Neuronal stem cell (in vitro differentiated cells): Measurements from ENCODE around the gene CACNG6.
A peak's percentile ranks its signal among the peaks of the same experiment; 100 is the strongest.

Experiments
- DNase-seq: peaks from one replicate; pipeline ENCODE4 v3.0.0-alpha.2; 2013; ENCODE audit warnings: low spot score
- H2AFZ ChIP-seq: one replicate; pipeline ENCODE4 v1.6.1; 2013; ENCODE audit warnings: mild to moderate bottlenecking, low read length, inconsistent platforms
- H2AK5ac ChIP-seq: 2 replicates; pipeline ENCODE4 v1.6.1; 2013; ENCODE audit warnings: low read depth, mild to moderate bottlenecking, inconsistent platforms, low read length, moderate library complexity, mixed read lengths
- H2BK120ac ChIP-seq: 2 replicates; pipeline ENCODE4 v1.6.1; 2013; ENCODE audit warnings: low read depth, mild to moderate bottlenecking, inconsistent platforms, low read length, moderate library complexity, mixed read lengths
- H2BK12ac ChIP-seq: one replicate; pipeline ENCODE4 v1.6.1; 2013; ENCODE audit warnings: low read length, inconsistent platforms
- H2BK15ac ChIP-seq: 2 replicates; pipeline ENCODE4 v1.6.1; 2013; ENCODE audit warnings: mild to moderate bottlenecking, low read length, inconsistent platforms, mixed read lengths
- H2BK5ac ChIP-seq: one replicate; pipeline ENCODE4 v1.6.1; 2013; ENCODE audit warnings: inconsistent platforms, mild to moderate bottlenecking, low read length, moderate library complexity
- H3K14ac ChIP-seq: one replicate; pipeline ENCODE4 v1.6.1; 2013; ENCODE audit warnings: low read length, inconsistent platforms
- H3K18ac ChIP-seq: 2 replicates; pipeline ENCODE4 v1.6.1; 2013; ENCODE audit warnings: low read length, inconsistent platforms
- H3K23ac ChIP-seq: 2 replicates; pipeline ENCODE4 v1.6.1; 2013; ENCODE audit warnings: low read depth, mild to moderate bottlenecking, mixed read lengths, low read length, inconsistent platforms; ENCODE audit not compliant: poor library complexity
- H3K27ac ChIP-seq: replicated peaks from 3 replicates; pipeline ENCODE4 v1.5.1; 2013; ENCODE audit warnings: low read length, inconsistent platforms
- H3K27me3 ChIP-seq, 3 experiments: 2 replicates each; pipeline ENCODE4 v1.6.1; 2013; ENCODE audit warnings: low read length in 3 of 3, mild to moderate bottlenecking in 2 of 3, inconsistent platforms in 1 of 3, low read depth in 1 of 3, mixed read lengths in 1 of 3, moderate library complexity in 1 of 3; ENCODE audit not compliant: control insufficient read depth in 3 of 3, insufficient read depth in 3 of 3
- H3K36me3 ChIP-seq, 2 donors: replicated peaks in 1 of 2; 2 replicates each; pipeline ENCODE4 v1.6.1; 2013; ENCODE audit warnings: low read length in 2 of 2; ENCODE audit not compliant: control insufficient read depth in 2 of 2, insufficient read depth in 2 of 2
- H3K4ac ChIP-seq: 2 replicates; pipeline ENCODE4 v1.6.1; 2013; ENCODE audit warnings: inconsistent platforms, mild to moderate bottlenecking, low read length, moderate library complexity
- H3K4me1 ChIP-seq, 2 donors: 1 replicate in 1 of 2; 2 replicates in 1 of 2; pipeline ENCODE4 v1.6.1; 2013; ENCODE audit warnings: low read length in 2 of 2, low read depth in 1 of 2; ENCODE audit not compliant: control insufficient read depth in 2 of 2, insufficient read depth in 1 of 2
- H3K4me2 ChIP-seq: one replicate; pipeline ENCODE4 v1.6.1; 2013; ENCODE audit warnings: mild to moderate bottlenecking, low read length, inconsistent platforms; ENCODE audit not compliant: insufficient read depth, poor library complexity, severe bottlenecking
- H3K4me3 ChIP-seq, 2 donors: 2 replicates each; pipeline ENCODE4 v1.5.1; 2013; ENCODE audit warnings: low read length in 2 of 2, mild to moderate bottlenecking in 2 of 2, inconsistent platforms in 1 of 2, moderate library complexity in 1 of 2
- H3K79me1 ChIP-seq: one replicate; pipeline ENCODE4 v1.6.1; 2013; ENCODE audit warnings: low read depth, mild to moderate bottlenecking, inconsistent platforms, low read length, moderate library complexity
- H3K9ac ChIP-seq: one replicate; pipeline ENCODE4 v1.6.1; 2013; ENCODE audit warnings: mild to moderate bottlenecking, low read depth, low read length, inconsistent platforms; ENCODE audit not compliant: poor library complexity
- H3K9me3 ChIP-seq, 2 donors: replicated peaks in 1 of 2; 2 replicates each; pipeline versions ENCODE3 to v1.6.1; 2013; ENCODE audit warnings: low read length in 2 of 2, mild to moderate bottlenecking in 2 of 2, inconsistent platforms in 1 of 2, low read depth in 1 of 2, mixed read lengths in 1 of 2, moderate library complexity in 1 of 2; ENCODE audit not compliant: control insufficient read depth in 2 of 2, insufficient read depth in 1 of 2
- H4K8ac ChIP-seq: one replicate; pipeline ENCODE4 v1.6.1; 2013; ENCODE audit warnings: low read depth, mild to moderate bottlenecking, inconsistent platforms, low read length, moderate library complexity
- H4K91ac ChIP-seq: one replicate; pipeline ENCODE4 v1.6.1; 2013; ENCODE audit warnings: low read length, low read depth, mild to moderate bottlenecking, inconsistent platforms; ENCODE audit not compliant: poor library complexity
- WGBS, 2 donors: extraction: QIAGEN DNeasy Blood & Tissue Kit; methylation state at CpG; one replicate each; pipeline ENCODE4 v1.1.7; 2013; ENCODE audit warnings: missing lambda C conversion rate in 2 of 2, mixed read lengths in 1 of 2; ENCODE audit not compliant: insufficient read length in 2 of 2, insufficient replicate concordance in 1 of 2; ENCODE audit errors: extremely low coverage in 2 of 2; 5-methylcytosine and 5-hydroxymethylcytosine counted together

Gene CACNG6

GRCh38 chr19:53977991-53978731, 13.3 kb upstream of the CACNG6 start:
- no peak overlapping the region for H4K91ac ChIP-seq
- no peaks in the 10 kb centered on the region for H3K9me3 ChIP-seq
- peaks cover 1 to 8% of the 10 kb centered on the region in 2 donors for H3K4me1 ChIP-seq
- H3K9ac ChIP-seq: peak overlapping the region; percentile 78
- DNase-seq: peak; percentile 98
- H4K8ac ChIP-seq: no peak overlapping the region
- H3K4me2 ChIP-seq: peak overlapping the region; percentile 63
- no peak overlapping the region for H2AK5ac ChIP-seq
- H2AFZ ChIP-seq: no peak overlapping the region
- peaks cover 0 to 27% (median 6%) of the 10 kb centered on the region in 3 experiments for H3K27me3 ChIP-seq
- no peak overlapping the region for H3K4ac ChIP-seq
- H2BK15ac ChIP-seq: no peak overlapping the region
- H2BK120ac ChIP-seq: no peak overlapping the region
- H3K36me3 ChIP-seq: peaks cover 0 to 29% of the 10 kb centered on the region in 2 donors
- H3K14ac ChIP-seq: no peak overlapping the region
- no peak overlapping the region for H2BK12ac ChIP-seq
- H3K18ac ChIP-seq: peak overlapping the region; percentile 90
- peak overlapping the region in 1 of 2 donors; percentile 80 for H3K4me3 ChIP-seq
- no peak overlapping the region for H2BK5ac ChIP-seq
- no peak overlapping the region for H3K27ac ChIP-seq
- no peak overlapping the region for H3K23ac ChIP-seq
- no peaks in the 10 kb centered on the region for H3K79me1 ChIP-seq
- WGBS, 2 donors: no CpG with 5 or more reads among the region's 54 CpGs

GRCh38 chr19:53978975-53979801, 12.2 kb upstream of the CACNG6 start:
- Histone ChIP-seq H3K27me3 (peaks cover 0 to 31% (median 6%) of the 10 kb centered on the region in 3 experiments), H2BK15ac (no peak overlapping the region), H3K9me3 (no peaks in the 10 kb centered on the region), H3K14ac (no peak overlapping the region), H3K4me3 (peak overlapping the region; percentile 75 to 83), H3K27ac (no peak overlapping the region), H3K36me3 (peaks cover 0 to 20% of the 10 kb centered on the region in 2 donors), H3K9ac (peak overlapping the region; percentile 64), H2AK5ac (peak overlapping the region; percentile 40), H4K91ac (no peak overlapping the region), H3K18ac (peak overlapping the region; percentile 92), H2BK120ac (no peak overlapping the region), H2BK12ac (no peak overlapping the region), H2AFZ (peak overlapping the region; percentile 86), H4K8ac (no peak overlapping the region), H3K4ac (no peak overlapping the region), H3K23ac (peak overlapping the region; percentile 50), H3K4me1 (peaks cover 1 to 8% of the 10 kb centered on the region in 2 donors), H3K4me2 (peak overlapping the region; percentile 87), H2BK5ac (no peak overlapping the region), H3K79me1 (no peaks in the 10 kb centered on the region)
- no peak for DNase-seq
- WGBS, 2 donors: no CpG with 5 or more reads among the region's 19 CpGs

- Histone ChIP-seq H3K9me3 (no peaks in the 10 kb centered on the region), H3K79me1 (no peaks in the 10 kb centered on the region), H3K36me3 (peaks cover 0 to 13% of the 10 kb centered on the region in 2 donors), H3K4me2 (peak overlapping the region; percentile 87), H2AK5ac (no peak overlapping the region), H2BK15ac (no peak overlapping the region), H2BK5ac (peak overlapping the region; percentile 6), H3K9ac (no peak overlapping the region), H3K14ac (no peak overlapping the region), H2AFZ (peak overlapping the region; percentile 86), H2BK12ac (no peak overlapping the region), H3K23ac (no peak overlapping the region), H3K4ac (no peak overlapping the region), H3K4me1 (peaks cover 1 to 8% of the 10 kb centered on the region in 2 donors), H3K27me3 (peaks cover 0 to 31% (median 6%) of the 10 kb centered on the region in 3 experiments), H3K4me3 (peak overlapping the region; percentile 70 to 75), H3K27ac (peak overlapping the region; percentile 65), H3K18ac (peak overlapping the region; percentile 84), H4K91ac (no peak overlapping the region), H4K8ac (no peak overlapping the region), H2BK120ac (no peak overlapping the region)
- WGBS, 2 donors: no CpG with 5 or more reads among the region's 20 CpGs
- DNase-seq: no peak
Observed at GRCh38 chr19:53980539-53981375, 10.7 kb upstream of the CACNG6 start.
